SW480 (cell line): ENCODE measurements around the gene GOLGA3.
"Not testable (repeated sequence)": the region's sequence is repeated elsewhere in the genome, so short reads cannot be mapped to it uniquely, and the experiment has no call there.

Source experiments
- DNase-seq: peaks from one replicate; pipeline ENCODE4 v3.0.0-alpha.2; 2016; ENCODE audit warnings: low spot score

The GOLGA3 gene

GRCh38 chr12:132847363-132848356 lies 19.0 kb upstream of the GOLGA3 start:
- DNase-seq: no peak

GRCh38 chr12:132844681-132845080 lies 16.0 kb upstream of the GOLGA3 start:
- not testable (repeated sequence) for DNase-seq

DNA sequence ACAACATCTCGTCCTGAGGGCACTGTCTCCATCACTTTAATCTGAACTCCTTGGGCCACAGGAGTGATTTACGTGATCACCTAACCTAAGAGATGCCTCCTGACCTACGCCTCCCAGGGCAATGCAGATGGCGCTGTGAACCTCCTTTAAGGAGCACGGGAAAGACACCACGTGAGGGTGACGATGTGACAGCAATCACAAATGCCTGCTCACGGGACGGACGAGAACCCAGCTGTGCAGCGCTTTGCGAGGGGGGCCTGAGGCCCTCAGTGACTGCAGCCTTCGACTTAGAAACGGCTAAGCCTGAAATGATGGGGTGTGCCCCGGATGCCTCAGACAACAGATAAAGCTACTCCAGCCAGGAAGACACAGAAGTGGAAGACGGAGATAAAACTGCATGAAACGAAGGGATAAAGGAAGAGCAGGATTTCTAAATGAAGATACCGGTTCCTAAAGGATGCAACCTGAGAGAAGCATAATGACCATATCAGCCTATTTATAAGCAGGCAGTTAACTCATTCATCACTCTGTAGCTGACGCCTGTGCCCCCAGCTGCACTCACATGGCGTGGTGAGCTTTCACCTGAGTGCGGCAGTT lies 13.9 kb upstream of the GOLGA3 start:
- DNase-seq: no peak

DNA sequence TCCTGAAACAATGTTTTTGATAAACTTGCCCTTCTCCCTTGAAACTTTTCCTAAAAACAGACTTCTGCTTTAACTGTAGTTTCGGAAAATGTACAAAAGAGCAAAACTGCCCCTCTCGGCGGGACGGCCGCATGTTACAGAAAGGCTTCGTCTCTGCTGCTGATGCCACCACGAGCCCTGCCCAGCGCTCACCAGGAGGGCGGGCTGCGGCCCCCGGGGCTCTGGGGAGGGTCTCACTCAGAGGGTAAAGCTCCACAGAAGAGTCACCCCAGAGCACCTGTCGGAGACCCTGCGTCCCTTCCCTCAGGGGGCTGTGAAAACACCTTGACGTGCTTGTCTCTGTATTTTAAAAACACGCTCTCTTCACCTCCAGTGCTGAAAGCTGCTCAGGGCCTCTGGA lies 12.5 kb upstream of the GOLGA3 start:
- no peak for DNase-seq

GRCh38 chr12:132840536-132840935 lies 11.9 kb upstream of the GOLGA3 start:
- no peak for DNase-seq

DNA sequence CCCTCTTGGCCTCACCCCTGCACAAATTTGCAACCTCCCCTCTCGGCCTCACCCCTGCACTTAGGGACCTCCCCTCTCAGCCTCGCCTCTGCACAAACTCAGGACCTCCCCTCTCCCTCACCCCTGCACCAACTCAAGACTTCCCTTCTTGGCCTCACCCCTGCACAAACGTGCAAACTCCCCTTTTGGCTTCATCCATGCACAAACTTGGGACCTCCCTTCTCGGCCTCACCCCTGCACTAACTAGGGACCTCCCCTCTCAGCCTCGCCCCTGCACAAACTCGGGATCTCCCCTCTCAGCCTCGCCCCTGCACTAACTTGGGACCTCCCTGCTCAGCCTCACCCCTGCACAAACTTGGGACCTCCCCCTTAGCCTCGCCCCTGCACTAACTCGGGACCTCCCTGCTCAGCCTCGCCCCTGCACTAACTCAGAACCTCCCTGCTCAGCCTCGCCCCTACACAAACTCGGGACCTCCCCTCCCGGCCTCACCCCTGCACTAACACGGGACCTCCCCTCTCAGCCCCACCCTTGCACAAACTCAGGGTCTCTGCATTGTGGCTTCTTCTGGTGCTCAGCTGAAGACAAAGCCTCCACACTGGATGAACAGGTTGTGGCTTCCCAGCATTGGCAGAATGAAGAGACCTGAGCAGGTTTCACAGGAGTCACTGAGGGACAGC lies 11.0 kb upstream of the GOLGA3 start:
- no peak for DNase-seq

GRCh38 chr12:132838410-132839080 lies 9.9 kb upstream of the GOLGA3 start:
- DNase-seq: no peak

DNA sequence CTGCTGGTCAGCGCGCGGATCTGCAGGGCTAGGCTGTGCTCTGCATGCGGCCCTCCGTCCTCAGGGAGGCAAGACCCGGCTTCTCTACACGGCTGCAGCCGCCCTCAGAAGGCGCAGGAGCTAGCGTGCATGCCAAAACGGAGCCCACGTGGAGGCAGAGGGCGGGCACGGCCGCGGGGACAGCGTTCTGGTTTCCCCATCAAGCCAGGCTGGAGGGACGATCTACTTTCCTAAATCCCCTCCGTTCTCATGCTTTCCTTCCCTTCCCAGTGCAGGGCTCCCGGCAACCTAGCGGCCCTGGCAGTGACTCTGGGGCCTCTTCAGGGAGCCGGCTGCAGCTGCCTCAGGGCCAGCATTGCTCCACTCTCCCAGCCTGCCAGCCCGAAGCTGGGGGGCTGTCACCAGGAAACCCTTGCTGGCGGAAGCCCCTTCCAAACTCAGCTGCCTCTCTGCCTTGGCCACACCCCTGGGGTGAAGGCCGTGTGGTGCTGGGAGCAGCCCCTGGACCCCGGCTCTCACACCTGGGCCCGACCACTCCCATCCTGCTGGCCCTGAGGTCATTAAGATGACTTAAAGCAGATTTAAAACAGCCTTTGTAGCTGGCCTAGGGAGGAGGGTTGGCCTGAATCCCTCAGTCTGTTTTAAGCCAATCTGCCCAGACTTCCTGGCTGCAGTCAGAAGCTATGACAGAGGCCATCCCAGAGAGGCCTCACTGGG lies 9.2 kb upstream of the GOLGA3 start:
- DNase-seq: no peak

GRCh38 chr12:132836795-132837331 lies 8.2 kb upstream of the GOLGA3 start:
- DNase-seq: no peak

DNA sequence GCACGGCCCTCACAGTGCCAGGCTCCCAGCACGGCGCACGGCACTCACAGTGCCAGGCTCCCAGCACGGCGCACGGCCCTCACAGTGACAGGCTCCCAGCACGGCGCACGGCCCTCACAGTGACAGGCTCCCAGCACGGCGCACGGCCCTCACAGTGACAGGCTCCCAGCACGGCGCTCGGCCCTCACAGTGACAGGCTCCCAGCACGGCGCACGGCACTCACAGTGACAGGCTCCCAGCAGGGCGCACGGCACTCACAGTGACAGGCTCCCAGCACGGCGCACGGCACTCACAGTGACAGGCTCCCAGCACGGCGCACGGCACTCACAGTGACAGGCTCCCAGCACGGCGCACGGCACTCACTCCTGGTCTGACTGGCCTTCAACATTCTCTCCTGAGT lies 7.6 kb upstream of the GOLGA3 start:
- DNase-seq: not testable (repeated sequence)

GRCh38 chr12:132835076-132836025 lies 6.7 kb upstream of the GOLGA3 start:
- no peak for DNase-seq

- no peak for DNase-seq
Measured at GRCh38 chr12:132834181-132834711, 5.6 kb upstream of the GOLGA3 start.

GRCh38 chr12:132833341-132833740 lies 4.7 kb upstream of the GOLGA3 start:
- no peak for DNase-seq

DNA sequence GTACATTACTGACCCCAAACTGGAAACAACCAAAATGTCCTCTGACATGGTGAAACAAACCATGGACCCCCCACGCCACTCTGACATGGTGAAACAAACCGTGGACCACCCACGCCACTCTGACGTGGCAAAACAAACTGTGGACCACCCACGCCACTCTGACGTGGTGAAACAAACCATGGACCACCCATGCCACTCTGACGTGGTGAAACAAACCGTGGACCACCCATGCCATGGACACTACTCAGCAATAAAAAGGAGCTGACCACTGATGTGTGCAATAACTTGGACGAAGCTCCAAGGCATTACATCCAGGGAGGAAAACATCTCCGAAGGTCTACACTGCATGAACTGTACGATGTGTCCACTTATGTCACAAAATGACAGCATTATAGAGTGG lies 3.1 kb upstream of the GOLGA3 start:
- DNase-seq: no peak

DNA sequence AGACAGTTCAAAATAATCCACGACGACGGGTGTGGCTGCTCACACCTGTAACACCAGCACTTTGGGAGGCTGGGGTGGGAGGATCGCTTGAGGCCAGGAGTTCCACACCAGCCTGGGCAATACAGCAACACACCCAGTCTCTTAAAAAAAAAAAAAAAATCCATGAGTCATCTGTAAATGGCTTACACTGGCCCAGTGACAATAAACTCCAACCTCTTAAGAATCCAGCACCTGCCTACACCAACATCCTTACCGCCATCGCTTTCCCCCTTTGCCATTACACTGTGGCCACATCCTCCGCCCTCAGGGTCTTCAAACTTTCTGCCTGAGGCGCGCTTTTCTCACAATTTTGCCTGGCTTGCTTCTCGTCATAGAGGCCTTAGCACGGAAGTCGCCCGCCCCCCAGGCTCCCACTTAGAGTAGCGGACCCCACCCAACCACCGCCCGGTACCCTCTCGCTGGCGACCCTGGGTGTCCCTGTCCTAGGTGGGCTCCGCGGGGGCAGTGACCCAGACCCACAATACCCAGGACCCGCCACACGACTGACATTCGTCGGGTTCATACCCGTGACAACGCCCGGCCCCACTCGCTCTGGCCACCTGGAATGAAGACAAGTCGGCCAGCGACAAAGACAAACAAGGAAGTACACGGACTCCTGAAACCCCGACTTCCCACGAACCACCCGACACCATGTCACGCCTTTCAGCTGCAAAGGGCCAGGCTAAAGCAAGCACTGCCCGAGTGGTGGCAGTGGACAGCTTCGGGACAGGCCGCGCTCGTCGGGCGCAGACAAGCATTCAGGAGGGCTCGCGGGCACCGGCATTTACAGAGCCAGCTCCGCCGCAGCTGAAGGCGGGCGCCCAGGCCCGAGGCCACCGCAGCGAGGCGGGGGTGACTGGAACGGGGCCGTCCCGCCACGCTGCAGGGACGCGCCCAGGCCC lies 636 bp downstream of the GOLGA3 start:
- DNase-seq: peak; percentile 40

DNA sequence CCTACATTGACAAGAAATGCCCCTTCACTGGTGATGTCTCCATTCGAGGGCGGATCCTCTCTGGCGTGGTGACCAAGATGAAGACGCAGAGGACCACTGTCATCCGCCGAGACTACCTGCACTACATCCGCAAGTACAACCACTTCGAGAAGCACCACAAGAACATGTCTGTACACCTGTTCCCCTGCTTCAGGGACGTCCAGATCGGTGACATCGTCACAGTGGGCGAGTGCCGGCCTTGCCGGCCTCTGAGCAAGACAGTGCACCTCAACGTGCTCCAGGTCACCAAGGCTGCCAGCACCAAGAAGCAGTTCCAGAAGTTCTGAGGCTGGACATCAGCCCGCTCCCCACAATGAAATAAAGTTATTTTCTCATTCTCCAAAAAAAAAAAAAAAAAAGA lies 2.8 kb downstream of the GOLGA3 start:
- no peak for DNase-seq

DNA sequence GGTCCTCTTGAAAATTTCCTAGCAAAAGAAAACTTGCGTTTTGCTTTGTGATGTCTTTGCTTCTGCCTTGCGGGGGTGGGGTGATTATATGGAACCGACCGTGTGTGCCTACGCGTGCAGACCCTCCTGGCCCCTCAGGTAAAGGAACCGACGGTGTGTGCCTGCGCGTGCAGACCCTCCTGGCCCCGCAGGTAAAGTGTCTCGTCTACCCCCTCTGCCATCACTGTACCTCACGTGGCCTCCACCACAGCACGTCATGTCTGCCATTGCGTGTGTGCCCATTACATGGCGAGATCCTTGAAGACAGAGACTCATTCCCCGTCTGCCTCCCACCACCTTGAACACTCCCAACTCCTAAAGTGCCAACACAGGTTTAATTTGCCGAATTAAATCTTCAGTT lies 3.6 kb downstream of the GOLGA3 start:
- no peak for DNase-seq

GRCh38 chr12:132824053-132824452 lies 4.6 kb downstream of the GOLGA3 start:
- no peak for DNase-seq

DNA sequence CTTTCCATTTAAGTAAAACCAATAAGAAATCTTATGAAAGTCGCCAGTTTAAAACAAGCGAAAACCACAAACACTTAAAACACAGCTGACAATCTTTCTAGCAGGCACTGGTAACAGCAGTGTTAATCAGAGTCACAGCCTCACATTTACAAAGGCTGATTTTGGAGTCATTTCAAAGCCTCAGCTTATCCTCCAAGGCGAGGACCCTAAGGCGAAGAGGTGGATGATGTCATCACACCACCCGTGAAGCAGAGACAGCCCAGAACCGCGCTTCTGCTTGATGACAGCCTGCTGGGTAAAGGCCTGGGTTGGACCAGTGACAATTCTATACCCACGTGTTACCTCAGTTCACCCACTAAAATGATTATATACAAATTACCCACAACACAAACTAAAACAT lies 10.1 kb downstream of the GOLGA3 start:
- no peak for DNase-seq
